DMS53 treated with DMSO at 0.1 percent for 48 hours (cell line): ENCODE data around the gene TDRD10.

ENCODE experiments used
- DNase-seq: peaks from one replicate; lab custom pipeline; 2025; ENCODE audit not compliant: unreplicated experiment; lab: John Stamatoyannopoulos, UW

TDRD10 gene

GRCh38 chr1:154502066-154502743 lies at the start of gene TDRD10, which contains the start of gene SHE:
TDRD10 (plus strand) TSS chr1:154502219; CDS start chr1:154506904, 4,685 bp downstream.
SHE (minus strand) TSS chr1:154502412; CDS start chr1:154502026, 386 bp downstream.
- no peak for DNase-seq

- DNase-seq, result no peak
Measured at GRCh38 chr1:154453161-154453560, 48.9 kb upstream of the TDRD10 start.

- DNase-seq, result no peak
Measured at GRCh38 chr1:154453574-154454352, 48.3 kb upstream of the TDRD10 start.

- no peak for DNase-seq
Measured at GRCh38 chr1:154454386-154455120, 47.5 kb upstream of the TDRD10 start.

- DNase-seq, result no peak
Measured at GRCh38 chr1:154456631-154457030, 45.4 kb upstream of the TDRD10 start.

GRCh38 chr1:154459080-154459479 lies 42.9 kb upstream of the TDRD10 start:
- no peak for DNase-seq

- no peak for DNase-seq
Measured at GRCh38 chr1:154460695-154461260, 41.2 kb upstream of the TDRD10 start.

GRCh38 chr1:154463512-154463990 lies 38.5 kb upstream of the TDRD10 start:
- DNase-seq, result no peak

- DNase-seq, result no peak
Measured at GRCh38 chr1:154465621-154466195, 36.3 kb upstream of the TDRD10 start.

GRCh38 chr1:154466206-154466605 lies 35.8 kb upstream of the TDRD10 start:
- no peak for DNase-seq

- DNase-seq, result no peak
Measured at GRCh38 chr1:154466921-154467417, 35.0 kb upstream of the TDRD10 start.

- no peak for DNase-seq
Measured at GRCh38 chr1:154467434-154468102, 34.5 kb upstream of the TDRD10 start.

- DNase-seq, result no peak
Measured at GRCh38 chr1:154468535-154469250, 33.3 kb upstream of the TDRD10 start.

- peak; percentile 23 for DNase-seq
Measured at GRCh38 chr1:154469844-154470560, 32.0 kb upstream of the TDRD10 start.

GRCh38 chr1:154471304-154471703 lies 30.7 kb upstream of the TDRD10 start:
- no peak for DNase-seq

- no peak for DNase-seq
Measured at GRCh38 chr1:154474802-154475201, 27.2 kb upstream of the TDRD10 start.

- DNase-seq, result no peak
Measured at GRCh38 chr1:154476791-154477190, 25.2 kb upstream of the TDRD10 start.

GRCh38 chr1:154478013-154478412 lies 24.0 kb upstream of the TDRD10 start:
- DNase-seq, result no peak

GRCh38 chr1:154478639-154479038 lies 23.4 kb upstream of the TDRD10 start:
- no peak for DNase-seq
